Neutrophil (primary cell): ENCODE results near the gene NOVA2.

Experiments used
- H3K27ac ChIP-seq: fragments of 200-600 bp; sonication (generic); 2 replicates; pipeline ENCODE4 v1.5.1; 2016; ENCODE audit warnings: mild to moderate bottlenecking, moderate library complexity
- H3K27me3 ChIP-seq: fragments of 200-600 bp; sonication (generic); 2 replicates; pipeline ENCODE4 v1.6.0; 2016; ENCODE audit warnings: mild to moderate bottlenecking
- H3K36me3 ChIP-seq: fragments of 200-600 bp; sonication (generic); 2 replicates; pipeline ENCODE4 v1.5.1; 2017
- H3K4me1 ChIP-seq, 2 experiments: fragments of 200-600 bp in 1 of 2; sonication (generic) in 1 of 2; 1 replicate in 1 of 2; 2 replicates in 1 of 2; pipeline versions ENCODE4 v1.5.1 to v1.6.1; 2013 to 2016; ENCODE audit warnings: low read depth in 1 of 2, low read length in 1 of 2, mild to moderate bottlenecking in 1 of 2, moderate library complexity in 1 of 2; ENCODE audit not compliant: control insufficient read depth in 1 of 2, insufficient read depth in 1 of 2
- H3K4me3 ChIP-seq, 2 experiments: fragments of 200-600 bp in 1 of 2; sonication (generic) in 1 of 2; 1 replicate in 1 of 2; 2 replicates in 1 of 2; pipeline ENCODE4 v1.5.1; 2013 to 2016; ENCODE audit warnings: low read depth in 1 of 2, low read length in 1 of 2, mild to moderate bottlenecking in 1 of 2, moderate library complexity in 1 of 2
- H3K9me3 ChIP-seq: fragments of 200-600 bp; sonication (generic); 2 replicates; pipeline ENCODE4 v1.5.1; 2016
- TF ChIP-seq, protein P1 (sequence below): fragments of 200-600 bp; sonication (generic); IDR thresholded peaks from 2 replicates; pipeline ENCODE4 v1.5.1; 2016; ENCODE audit warnings: antibody characterized with exemption

NOVA2 gene

GRCh38 chr19:45938733-45939319 is 34.8 kb downstream of the NOVA2 start:
- Histone ChIP-seq H3K4me3 (no peak overlapping the region), H3K9me3 (peaks cover 7% of the 10 kb centered on the region), H3K27ac (no peak overlapping the region), H3K36me3 (no peaks in the 10 kb centered on the region), H3K27me3 (peaks cover 100% of the 10 kb centered on the region), H3K4me1 (no peaks in the 10 kb centered on the region)
- TF ChIP-seq, protein P1, sequence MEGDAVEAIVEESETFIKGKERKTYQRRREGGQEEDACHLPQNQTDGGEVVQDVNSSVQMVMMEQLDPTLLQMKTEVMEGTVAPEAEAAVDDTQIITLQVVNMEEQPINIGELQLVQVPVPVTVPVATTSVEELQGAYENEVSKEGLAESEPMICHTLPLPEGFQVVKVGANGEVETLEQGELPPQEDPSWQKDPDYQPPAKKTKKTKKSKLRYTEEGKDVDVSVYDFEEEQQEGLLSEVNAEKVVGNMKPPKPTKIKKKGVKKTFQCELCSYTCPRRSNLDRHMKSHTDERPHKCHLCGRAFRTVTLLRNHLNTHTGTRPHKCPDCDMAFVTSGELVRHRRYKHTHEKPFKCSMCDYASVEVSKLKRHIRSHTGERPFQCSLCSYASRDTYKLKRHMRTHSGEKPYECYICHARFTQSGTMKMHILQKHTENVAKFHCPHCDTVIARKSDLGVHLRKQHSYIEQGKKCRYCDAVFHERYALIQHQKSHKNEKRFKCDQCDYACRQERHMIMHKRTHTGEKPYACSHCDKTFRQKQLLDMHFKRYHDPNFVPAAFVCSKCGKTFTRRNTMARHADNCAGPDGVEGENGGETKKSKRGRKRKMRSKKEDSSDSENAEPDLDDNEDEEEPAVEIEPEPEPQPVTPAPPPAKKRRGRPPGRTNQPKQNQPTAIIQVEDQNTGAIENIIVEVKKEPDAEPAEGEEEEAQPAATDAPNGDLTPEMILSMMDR: no peak

DNA sequence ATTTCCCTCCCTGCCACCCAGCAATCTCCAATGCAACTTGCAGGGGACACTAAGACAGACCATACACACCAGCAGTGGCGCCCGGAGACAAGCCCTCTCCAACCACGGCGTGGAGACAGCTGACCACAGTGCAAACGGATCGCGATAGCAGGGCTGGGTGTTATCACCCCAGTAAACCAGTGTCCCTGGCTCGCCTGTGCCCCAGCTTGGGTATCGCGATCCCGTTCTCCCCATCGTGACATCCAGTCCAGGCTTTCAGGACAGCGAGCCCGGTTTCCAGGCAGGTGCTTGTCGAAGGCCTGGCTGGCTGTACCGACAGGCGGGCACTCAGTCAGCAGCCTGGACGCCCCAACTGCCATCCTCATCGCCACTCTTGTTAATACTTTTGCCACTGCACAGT is 38.4 kb downstream of the NOVA2 start:
- Histone ChIP-seq H3K9me3 (peaks cover 7% of the 10 kb centered on the region), H3K36me3 (no peaks in the 10 kb centered on the region), H3K27ac (no peak overlapping the region), H3K4me3 (no peak overlapping the region), H3K27me3 (peaks cover 89% of the 10 kb centered on the region), H3K4me1 (no peaks in the 10 kb centered on the region)
- TF ChIP-seq, protein P1: no peak

DNA sequence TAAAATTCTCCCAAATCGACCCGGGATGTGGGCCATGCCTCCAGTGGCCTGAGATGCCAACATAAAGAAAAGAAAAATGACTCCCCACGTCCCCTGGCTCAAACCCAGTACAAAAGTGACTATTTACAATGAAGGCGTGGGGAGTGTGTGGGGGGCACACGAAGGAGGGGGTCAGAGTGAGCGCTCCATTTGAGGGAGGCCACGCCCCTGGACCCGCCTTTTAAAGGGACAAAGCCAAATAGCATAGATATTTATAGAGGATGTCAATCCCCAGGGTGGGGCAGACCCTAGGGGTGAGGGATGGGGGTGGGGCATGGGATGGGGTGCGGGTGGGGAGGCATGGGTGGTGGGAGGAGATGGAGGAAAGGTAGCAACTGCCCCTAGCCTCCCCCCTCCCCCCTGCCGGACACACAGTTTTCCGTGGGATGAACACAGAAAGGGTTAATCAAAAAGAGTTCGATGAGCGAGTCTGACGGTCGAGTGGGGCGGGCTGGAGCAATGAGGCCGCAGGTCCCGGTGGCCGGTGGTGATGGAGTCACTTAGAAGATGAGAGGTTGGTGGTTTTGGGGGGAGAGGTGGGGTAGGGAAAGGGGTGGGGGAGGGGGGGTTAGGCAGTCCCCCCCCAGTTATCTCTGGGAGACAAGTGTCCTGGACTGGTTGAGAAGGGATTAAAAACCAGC is 39.0 kb downstream of the NOVA2 start:
- no peaks in the 10 kb centered on the region for H3K4me1 ChIP-seq
- no peak overlapping the region for H3K27ac ChIP-seq
- TF ChIP-seq, protein P1: no peak
- peaks cover 89% of the 10 kb centered on the region for H3K27me3 ChIP-seq
- H3K36me3 ChIP-seq: no peaks in the 10 kb centered on the region
- peaks cover 7% of the 10 kb centered on the region for H3K9me3 ChIP-seq
- H3K4me3 ChIP-seq: no peak overlapping the region

GRCh38 chr19:45933759-45934158 is 39.9 kb downstream of the NOVA2 start:
- Histone ChIP-seq H3K27ac (no peak overlapping the region), H3K4me3 (no peak overlapping the region), H3K27me3 (peaks cover 89% of the 10 kb centered on the region), H3K4me1 (no peaks in the 10 kb centered on the region), H3K36me3 (no peaks in the 10 kb centered on the region), H3K9me3 (peaks cover 3% of the 10 kb centered on the region)
- TF ChIP-seq, protein P1: no peak

- TF ChIP-seq, protein P1: no peak
- Histone ChIP-seq H3K27ac (no peak overlapping the region), H3K4me1 (peaks cover 6 to 8% of the 10 kb centered on the region in 2 experiments), H3K36me3 (no peaks in the 10 kb centered on the region), H3K4me3 (no peak overlapping the region), H3K27me3 (peaks cover 88% of the 10 kb centered on the region), H3K9me3 (no peaks in the 10 kb centered on the region)
These were observed 42.6 kb downstream of the NOVA2 start for GRCh38 chr19:45931055-45931454.
